GM23338 (cell line): ENCODE measurements around the gene FKRP.

Experiments used
- CREB1 ChIP-seq: fragments of 250-450 bp; sonication (Bioruptor Pico); IDR thresholded peaks from 2 replicates; pipeline ENCODE4 v1.5.0; 2020; ENCODE audit warnings: low read depth, mild to moderate bottlenecking, moderate library complexity
- EZH2 ChIP-seq: fragments of 200-600 bp; sonication (generic); IDR thresholded peaks from one replicate; pipeline ENCODE4 v1.8.0; 2017; ENCODE audit warnings: antibody characterized with exemption, mild to moderate bottlenecking, low read depth; ENCODE audit not compliant: unreplicated experiment
- EZH2phosphoT487 ChIP-seq: fragments of 200-600 bp; sonication (generic); IDR thresholded peaks from one replicate; pipeline ENCODE4 v1.8.1; 2018; ENCODE audit warnings: antibody characterized with exemption; ENCODE audit not compliant: unreplicated experiment
- TF ChIP-seq, protein P1 (sequence below), 2 experiments: fragments of 200-600 bp in 1 of 2; sonication (generic) in 1 of 2; conservative IDR thresholded peaks; 2 replicates each; pipeline versions ENCODE4 v1.5.1 to v1.6.1; 2016 to 2017; ENCODE audit warnings: antibody characterized with exemption in 2 of 2, low read depth in 2 of 2, mild to moderate bottlenecking in 2 of 2, moderate library complexity in 1 of 2

DNA sequence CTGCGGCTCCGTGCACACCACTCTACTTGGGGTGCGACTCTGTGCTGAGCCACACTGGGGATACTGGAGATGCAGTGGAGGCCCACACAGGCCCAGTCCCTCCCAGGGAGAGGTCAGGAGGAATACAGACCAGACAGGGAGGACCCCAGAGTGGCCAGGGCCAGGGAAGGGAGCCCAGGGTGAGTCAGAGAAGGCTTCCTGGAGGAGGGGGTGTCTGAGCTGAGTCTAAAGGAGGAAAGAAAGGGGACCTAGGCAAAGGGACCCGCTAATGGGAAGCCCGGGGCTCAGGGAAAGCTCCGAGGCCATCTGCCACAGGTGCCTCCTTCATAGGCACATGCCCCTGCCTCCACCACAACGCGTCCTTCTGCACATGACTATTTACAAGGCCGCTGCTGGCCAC lies 15.7 kb upstream of the FKRP start:
- TF ChIP-seq, protein P1, sequence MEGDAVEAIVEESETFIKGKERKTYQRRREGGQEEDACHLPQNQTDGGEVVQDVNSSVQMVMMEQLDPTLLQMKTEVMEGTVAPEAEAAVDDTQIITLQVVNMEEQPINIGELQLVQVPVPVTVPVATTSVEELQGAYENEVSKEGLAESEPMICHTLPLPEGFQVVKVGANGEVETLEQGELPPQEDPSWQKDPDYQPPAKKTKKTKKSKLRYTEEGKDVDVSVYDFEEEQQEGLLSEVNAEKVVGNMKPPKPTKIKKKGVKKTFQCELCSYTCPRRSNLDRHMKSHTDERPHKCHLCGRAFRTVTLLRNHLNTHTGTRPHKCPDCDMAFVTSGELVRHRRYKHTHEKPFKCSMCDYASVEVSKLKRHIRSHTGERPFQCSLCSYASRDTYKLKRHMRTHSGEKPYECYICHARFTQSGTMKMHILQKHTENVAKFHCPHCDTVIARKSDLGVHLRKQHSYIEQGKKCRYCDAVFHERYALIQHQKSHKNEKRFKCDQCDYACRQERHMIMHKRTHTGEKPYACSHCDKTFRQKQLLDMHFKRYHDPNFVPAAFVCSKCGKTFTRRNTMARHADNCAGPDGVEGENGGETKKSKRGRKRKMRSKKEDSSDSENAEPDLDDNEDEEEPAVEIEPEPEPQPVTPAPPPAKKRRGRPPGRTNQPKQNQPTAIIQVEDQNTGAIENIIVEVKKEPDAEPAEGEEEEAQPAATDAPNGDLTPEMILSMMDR (conservative IDR thresholded peaks at IDR 0.05; ENCODE audit: low read depth in 2 of 2) = no peak
- no peak for TF ChIP-seq EZH2phosphoT487
- no peak for TF ChIP-seq EZH2
- TF ChIP-seq CREB1 (CRISPR knock-in tag) = no peak
